DMS114 treated with DMSO at 0.1 percent for 48 hours (cell line): ENCODE measurements around the gene PCDHA6.
"Not testable (repeated sequence)": the region's sequence is repeated elsewhere in the genome, so short reads cannot be mapped to it uniquely, and the experiment has no call there.

Source experiments
- DNase-seq: peaks from one replicate; lab custom pipeline; 2025; ENCODE audit not compliant: unreplicated experiment; lab: John Stamatoyannopoulos, UW

The PCDHA6 gene

DNA sequence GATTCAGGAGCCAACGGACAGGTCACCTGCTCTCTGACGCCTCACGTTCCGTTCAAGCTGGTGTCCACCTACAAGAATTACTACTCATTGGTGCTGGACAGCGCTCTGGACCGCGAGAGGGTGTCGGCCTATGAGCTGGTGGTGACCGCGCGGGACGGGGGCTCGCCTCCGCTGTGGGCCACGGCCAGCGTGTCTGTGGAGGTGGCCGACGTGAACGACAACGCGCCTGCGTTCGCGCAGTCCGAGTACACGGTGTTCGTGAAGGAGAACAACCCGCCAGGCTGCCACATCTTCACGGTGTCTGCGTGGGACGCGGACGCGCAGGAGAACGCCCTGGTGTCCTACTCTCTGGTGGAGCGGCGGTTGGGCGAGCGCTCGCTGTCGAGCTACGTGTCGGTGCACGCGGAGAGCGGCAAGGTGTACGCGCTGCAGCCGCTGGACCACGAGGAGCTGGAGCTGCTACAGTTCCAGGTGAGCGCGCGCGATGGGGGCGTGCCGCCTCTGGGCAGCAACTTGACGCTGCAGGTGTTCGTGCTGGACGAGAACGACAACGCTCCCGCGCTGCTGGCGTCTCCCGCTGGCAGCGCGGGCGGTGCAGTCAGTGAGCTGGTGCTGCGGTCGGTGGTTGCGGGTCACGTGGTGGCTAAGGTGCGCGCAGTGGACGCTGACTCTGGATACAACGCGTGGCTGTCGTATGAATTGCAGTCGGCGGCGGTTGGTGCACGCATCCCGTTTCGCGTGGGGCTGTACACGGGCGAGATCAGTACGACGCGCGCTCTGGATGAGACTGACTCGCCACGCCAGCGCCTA lies 29.6 kb downstream of the PCDHA6 start:
- DNase-seq: no peak

GRCh38 chr5:140857987-140858240 lies 30.2 kb downstream of the PCDHA6 start:
- DNase-seq: no peak

- no peak for DNase-seq
Measured at GRCh38 chr5:140862441-140863295, 34.9 kb downstream of the PCDHA6 start.

DNA sequence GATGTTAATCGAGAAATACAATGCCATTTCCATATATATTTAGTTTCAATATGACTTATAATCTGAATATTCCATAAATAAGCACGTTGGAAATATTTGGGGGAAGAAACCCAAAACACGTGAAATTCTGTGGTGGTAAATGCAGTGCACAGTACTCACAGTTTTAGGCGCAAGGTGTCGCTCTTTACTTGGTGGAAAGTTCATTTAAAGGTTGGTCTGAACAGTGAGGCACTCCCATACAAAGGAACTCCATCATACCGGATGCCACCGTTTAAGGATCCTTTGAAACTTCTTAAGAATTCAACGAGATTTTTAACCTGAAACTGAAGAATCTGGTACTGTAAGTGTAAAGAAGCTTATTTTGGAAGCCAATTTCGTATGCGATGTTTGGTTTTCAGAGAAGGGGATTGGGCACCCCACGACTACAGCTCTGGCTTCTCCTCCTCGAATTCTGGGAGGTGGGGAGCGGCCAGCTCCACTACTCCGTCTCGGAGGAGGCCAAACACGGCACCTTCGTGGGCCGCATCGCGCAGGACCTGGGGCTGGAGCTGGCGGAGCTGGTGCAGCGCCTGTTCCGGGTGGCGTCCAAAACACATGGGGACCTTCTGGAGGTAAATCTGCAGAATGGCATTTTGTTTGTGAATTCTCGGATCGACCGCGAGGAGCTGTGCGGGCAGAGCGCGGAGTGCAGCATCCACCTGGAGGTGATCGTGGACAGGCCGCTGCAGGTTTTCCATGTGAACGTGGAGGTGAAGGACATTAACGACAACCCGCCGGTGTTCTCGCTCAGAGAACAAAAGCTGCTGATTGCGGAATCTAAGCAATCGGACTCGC lies 41.2 kb downstream of the PCDHA6 start, which contains the start of gene PCDHA11:
Gene PCDHA11 (plus strand): TSS at position 237 of the 834 bp plus-strand sequence. CDS start 147 bp downstream, at position 384.
- DNase-seq: peak; percentile 85

GRCh38 chr5:140869555-140869886 lies 41.8 kb downstream of the PCDHA6 start:
- peak; percentile 64 for DNase-seq

DNA sequence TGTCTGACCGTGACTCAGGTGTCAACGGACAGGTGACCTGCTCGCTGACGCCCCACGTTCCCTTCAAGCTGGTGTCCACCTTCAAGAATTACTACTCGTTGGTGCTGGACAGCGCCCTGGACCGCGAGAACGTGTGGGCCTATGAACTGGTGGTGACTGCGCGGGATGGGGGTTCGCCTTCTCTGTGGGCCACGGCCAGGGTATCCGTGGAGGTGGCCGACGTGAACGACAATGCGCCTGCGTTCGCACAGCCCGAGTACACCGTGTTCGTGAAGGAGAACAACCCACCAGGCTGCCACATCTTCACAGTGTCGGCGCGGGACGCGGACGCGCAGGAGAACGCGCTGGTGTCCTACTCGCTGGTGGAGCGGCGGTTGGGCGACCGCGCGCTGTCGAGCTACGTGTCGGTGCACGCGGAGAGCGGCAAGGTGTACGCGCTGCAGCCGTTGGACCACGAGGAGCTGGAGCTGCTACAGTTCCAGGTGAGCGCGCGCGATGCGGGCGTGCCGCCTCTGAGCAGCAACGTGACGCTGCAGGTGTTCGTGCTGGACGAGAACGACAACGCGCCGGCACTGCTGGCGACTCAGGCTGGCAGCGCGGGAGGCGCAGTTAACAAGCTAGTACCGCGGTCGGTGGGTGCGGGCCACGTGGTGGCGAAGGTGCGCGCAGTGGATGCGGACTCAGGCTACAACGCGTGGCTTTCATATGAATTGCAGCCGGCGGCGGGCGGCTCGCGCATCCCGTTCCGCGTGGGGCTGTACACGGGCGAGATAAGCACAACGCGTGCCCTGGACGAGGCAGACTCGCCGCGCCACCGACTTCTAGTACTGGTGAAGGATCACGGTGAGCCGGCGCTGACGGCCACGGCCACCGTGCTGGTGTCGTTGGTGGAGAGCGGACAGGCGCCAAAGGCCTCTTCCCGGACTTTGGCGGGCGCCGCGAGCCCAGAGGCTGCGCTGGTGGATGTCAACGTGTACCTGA lies 42.8 kb downstream of the PCDHA6 start:
- DNase-seq: no peak

DNA sequence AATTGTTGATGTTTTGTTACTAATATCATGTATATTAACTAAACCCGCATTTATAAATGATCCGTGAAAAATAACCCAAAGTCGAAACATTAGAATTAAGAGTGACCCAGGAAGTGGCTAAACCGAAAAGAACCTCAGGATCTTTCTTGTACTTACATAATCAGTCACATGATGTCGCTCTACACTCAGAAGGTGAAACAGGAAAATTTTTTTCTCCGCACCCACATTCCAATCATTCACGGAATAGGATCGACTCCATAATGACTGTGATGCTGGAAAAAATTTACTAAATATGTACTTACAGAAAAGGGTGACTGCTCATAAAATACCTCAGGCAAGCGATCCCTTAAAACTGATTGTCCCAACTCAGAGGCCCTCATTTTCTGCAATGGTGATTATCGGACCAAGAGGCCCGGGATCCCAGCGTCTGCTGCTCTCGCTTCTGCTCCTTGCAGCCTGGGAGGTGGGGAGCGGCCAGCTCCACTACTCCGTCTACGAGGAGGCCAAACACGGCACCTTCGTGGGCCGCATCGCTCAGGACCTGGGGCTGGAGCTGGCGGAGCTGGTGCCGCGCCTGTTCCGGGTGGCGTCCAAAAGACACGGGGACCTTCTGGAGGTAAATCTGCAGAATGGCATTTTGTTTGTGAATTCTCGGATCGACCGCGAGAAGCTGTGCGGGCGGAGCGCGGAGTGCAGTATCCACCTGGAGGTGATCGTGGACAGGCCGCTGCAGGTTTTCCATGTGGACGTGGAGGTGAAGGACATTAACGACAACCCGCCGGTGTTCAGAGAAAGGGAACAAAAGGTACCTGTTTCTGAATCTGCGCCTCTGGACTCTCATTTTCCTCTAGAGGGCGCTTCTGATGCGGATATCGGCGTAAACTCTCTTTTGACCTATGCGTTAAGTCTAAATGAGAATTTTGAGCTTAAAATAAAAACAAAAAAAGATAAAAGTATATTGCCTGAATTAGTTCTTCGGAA lies 47.6 kb downstream of the PCDHA6 start, which contains the start of gene PCDHA12:
Gene PCDHA12 (plus strand): TSS at position 224 of the 981 bp plus-strand sequence. CDS start 165 bp downstream, at position 389.
- no peak for DNase-seq

DNA sequence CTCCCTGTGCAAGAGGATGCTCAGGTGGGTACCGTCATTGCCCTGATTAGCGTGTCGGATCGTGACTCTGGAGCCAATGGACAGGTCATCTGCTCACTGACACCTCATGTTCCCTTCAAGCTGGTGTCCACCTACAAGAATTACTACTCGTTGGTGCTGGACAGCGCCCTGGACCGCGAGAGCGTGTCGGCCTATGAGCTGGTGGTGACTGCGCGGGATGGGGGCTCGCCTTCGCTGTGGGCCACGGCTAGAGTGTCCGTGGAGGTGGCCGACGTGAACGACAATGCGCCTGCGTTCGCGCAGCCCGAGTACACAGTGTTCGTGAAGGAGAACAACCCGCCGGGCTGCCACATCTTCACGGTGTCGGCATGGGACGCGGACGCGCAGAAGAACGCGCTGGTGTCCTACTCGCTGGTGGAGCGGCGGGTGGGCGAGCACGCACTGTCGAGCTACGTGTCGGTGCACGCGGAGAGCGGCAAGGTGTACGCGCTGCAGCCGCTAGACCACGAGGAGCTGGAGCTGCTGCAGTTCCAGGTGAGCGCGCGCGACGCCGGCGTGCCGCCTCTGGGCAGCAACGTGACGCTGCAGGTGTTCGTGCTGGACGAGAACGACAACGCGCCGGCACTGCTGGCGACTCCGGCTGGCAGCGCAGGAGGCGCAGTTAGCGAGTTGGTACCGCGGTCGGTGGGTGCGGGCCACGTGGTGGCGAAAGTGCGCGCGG lies 48.9 kb downstream of the PCDHA6 start:
- not testable (repeated sequence) for DNase-seq

DNA sequence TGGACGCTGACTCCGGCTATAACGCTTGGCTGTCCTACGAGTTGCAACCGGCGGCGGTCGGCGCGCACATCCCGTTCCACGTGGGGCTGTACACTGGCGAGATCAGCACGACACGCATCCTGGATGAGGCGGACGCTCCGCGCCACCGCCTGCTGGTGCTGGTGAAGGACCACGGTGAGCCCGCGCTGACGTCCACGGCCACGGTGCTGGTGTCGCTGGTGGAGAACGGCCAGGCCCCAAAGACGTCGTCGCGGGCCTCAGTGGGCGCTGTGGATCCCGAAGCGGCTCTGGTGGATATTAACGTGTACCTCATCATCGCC lies 49.5 kb downstream of the PCDHA6 start:
- no peak for DNase-seq
